Aorta (tissue), 5 donors: ENCODE data around the gene RYR1. TPM values are rescaled to one million over a fixed set of nuclear protein-coding genes. Genes with fewer than 3 reads are reported as not detected.
A peak's percentile ranks its signal among the peaks of the same experiment; 100 is the strongest.

Experiments
- ATAC-seq: fragments of 200-7000 bp; cut with Tn5 transposase; one replicate; pipeline ENCODE4 v1.9.1; 2022; ENCODE audit warnings: moderate library complexity; ENCODE audit not compliant: low FRiP score
- DNase-seq, 2 donors: peaks; one replicate each; pipeline ENCODE4 v3.0.0-alpha.2; 2020
- H3K27ac ChIP-seq, 2 donors: one replicate each; pipeline ENCODE4 v1.5.1; 2013; ENCODE audit warnings: low read length in 2 of 2, mild to moderate bottlenecking in 2 of 2, moderate library complexity in 2 of 2, control low read depth in 1 of 2, inconsistent platforms in 1 of 2, low read depth in 1 of 2
- H3K27me3 ChIP-seq, 2 donors: one replicate each; pipeline ENCODE4 v1.6.1; 2013; ENCODE audit warnings: control low read depth in 1 of 2, low read length in 1 of 2, mild to moderate bottlenecking in 1 of 2, moderate library complexity in 1 of 2; ENCODE audit not compliant: insufficient read depth in 2 of 2, control insufficient read depth in 1 of 2
- H3K36me3 ChIP-seq, 2 donors: one replicate each; pipeline ENCODE4 v1.6.1; 2013; ENCODE audit warnings: control low read depth in 1 of 2, low read length in 1 of 2, mild to moderate bottlenecking in 1 of 2; ENCODE audit not compliant: insufficient read depth in 2 of 2, control insufficient read depth in 1 of 2
- H3K4me1 ChIP-seq, 2 donors: one replicate each; pipeline ENCODE4 v1.6.1; 2013; ENCODE audit warnings: low read length in 2 of 2, control low read depth in 1 of 2, mild to moderate bottlenecking in 1 of 2, moderate library complexity in 1 of 2; ENCODE audit not compliant: insufficient read depth in 2 of 2, control insufficient read depth in 1 of 2
- H3K4me3 ChIP-seq, 2 donors: one replicate each; pipeline ENCODE4 v1.5.1; 2013; ENCODE audit warnings: low read length in 2 of 2, control low read depth in 1 of 2, mild to moderate bottlenecking in 1 of 2
- H3K9me3 ChIP-seq: one replicate; pipeline ENCODE4 v1.6.1; 2013; ENCODE audit warnings: mild to moderate bottlenecking, low read length; ENCODE audit not compliant: control insufficient read depth
- WGBS, 2 donors: extraction: QIAGEN DNeasy Blood & Tissue Kit; methylation state at CpG; one replicate each; pipeline ENCODE4 v1.1.7; 2013; 5-methylcytosine and 5-hydroxymethylcytosine counted together
- intact Hi-C, 2 donors: fragments of 100-400 bp; cut with DNase I; formaldehyde crosslinking; loops; one replicate each; pipeline versions ENCODE4 v1.14.2 to v1.15.0; 2022
- long read RNA-seq, 2 donors: library from polyadenylated mRNA; unstranded; transcript quantifications; one replicate each; pipeline ENCODE4 v2.0.0, GENCODE V29; 2020 to 2021
- polyA plus RNA-seq, 2 donors: library from polyadenylated mRNA; stranded (reverse); fragments of 200-250 nt; gene quantifications; one replicate each; pipeline ENCODE4 v1.2.3, GENCODE V29; 2013
- total RNA-seq, 2 donors: library from RNA; stranded (reverse); fragmentation: NEBNext Ultra II Directional; extraction: Animal tissue kit (Norgen Biotek cat#: 25700); gene quantifications; one replicate each; pipeline ENCODE4 v1.2.1, GENCODE V29; 2021
- donor health status: healthy with polysubstance abuse.
- donor health status: Bipolar disorder and iron deficiency.
- donor health status: DM: no; HTN: no; CAD: no.
- donor health status: DM: no; HTN: no; CAD: no.
- donor health status: DM: yes; HTN: yes; CAD: no.

Gene RYR1
- total RNA-seq = 1 to 10 TPM; 1.0 to 5.4 TPM
- 1 to 10 TPM in 1 of 2 donors, under 1 TPM in 1; 0.38 to 1.3 TPM for polyA plus RNA-seq
- long read RNA-seq, donor 1, partial matches to known transcripts = 1 of 3 reads
- long read RNA-seq, donor 1, other reads (novel, unspliced or antisense) = 2 of 3 reads
- long read RNA-seq, donor 2, partial matches to known transcripts = 3 of 3 reads
- long read RNA-seq, donor 2, other reads (novel, unspliced or antisense) = 0 of 3 reads

DNA sequence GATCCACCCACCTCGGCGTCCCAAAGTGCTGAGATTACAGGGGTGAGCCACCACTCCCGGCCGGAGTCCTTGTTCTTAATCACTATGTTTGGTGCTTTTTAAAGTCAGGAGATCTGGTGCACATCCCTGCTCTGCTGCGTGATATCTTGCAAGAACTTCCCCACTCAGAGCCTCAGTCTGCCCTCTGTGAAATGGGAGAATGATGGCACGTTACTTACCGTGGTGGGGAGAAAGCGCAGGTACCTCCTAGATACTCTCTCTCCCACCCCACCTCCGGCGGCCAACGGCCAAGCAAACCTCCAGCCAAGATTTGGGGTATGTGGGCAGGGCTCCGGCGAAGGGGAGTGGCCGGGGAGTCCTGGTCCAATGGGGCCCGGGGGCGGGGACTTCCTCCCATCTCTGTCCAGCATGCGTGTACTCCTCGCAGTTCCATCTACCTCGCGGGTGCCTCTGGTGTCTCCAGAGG, at the start of gene RYR1:
RYR1 (plus strand) TSS at position 424 of the 466 bp plus-strand sequence. CDS start 139 bp downstream, outside the sequence.
- DNase-seq = peak; percentile 81 to 86
- WGBS, 2 donors = 10 to 14% methylated on average over 20 of the region's 20 CpGs
- H3K9me3 ChIP-seq = no peaks in the 10 kb centered on the region
- no peaks in the 10 kb centered on the region for H3K27me3 ChIP-seq
- H3K36me3 ChIP-seq = no peaks in the 10 kb centered on the region
- no peak within 1 kb of the TSS for H3K27ac ChIP-seq
- H3K4me3 ChIP-seq = no peak within 1 kb of the TSS
- ATAC-seq = peak; percentile 62
- no peaks in the 10 kb centered on the region for H3K4me1 ChIP-seq
- intact Hi-C loops = no loop called here

GRCh38 chr19:38383743-38384142, 49.7 kb upstream of the RYR1 start:
- Histone ChIP-seq H3K9me3 (no peaks in the 10 kb centered on the region), H3K27ac (no peak overlapping the region), H3K36me3 (peaks cover 0 to 4% of the 10 kb centered on the region in 2 donors), H3K4me1 (no peaks in the 10 kb centered on the region), H3K4me3 (no peak overlapping the region), H3K27me3 (no peaks in the 10 kb centered on the region)
- 94% methylated on average over 2 of the region's 2 CpGs for WGBS, 2 donors
- ATAC-seq (no peak), DNase-seq (no peak)
- intact Hi-C loops = no loop called here

DNA sequence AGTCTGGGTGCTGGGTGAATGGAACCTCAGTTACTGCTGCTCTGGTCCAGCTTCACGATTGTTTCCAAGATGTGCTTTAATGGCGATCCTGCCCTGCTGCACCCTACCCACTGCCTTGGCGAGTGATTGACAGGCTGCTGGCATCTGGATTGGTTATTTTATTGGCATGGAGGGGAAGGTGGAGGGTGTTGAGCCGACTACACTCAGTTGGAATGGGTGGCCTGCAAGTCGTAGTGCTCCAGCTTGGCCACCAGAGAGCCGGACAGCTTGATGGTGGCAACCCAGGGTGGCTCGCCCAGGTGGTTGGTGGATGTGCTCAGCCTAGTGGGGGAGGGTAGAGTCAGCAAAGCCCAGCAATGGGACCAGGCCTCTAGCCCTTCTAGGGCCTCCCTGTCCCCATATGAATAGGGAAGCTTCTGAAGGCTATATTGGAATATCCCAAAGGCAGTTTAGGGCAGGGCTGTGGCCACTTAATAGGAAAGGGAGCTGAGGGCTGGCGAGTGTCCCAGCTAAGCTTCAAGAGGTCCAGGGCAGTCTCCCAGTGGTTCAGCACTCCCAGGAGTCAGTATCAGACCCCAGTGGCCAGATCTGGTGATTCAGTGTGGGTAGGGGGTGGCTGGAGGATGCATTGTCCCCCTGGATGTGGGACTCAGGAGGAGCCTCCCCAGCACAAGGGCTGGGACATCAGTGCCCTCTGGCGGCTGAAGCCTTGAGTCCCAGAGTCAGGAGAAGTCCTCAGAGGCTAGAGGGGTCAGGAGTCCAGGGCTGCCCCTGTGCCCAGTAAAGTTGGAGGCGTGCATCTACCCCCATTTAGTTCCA, 49.1 kb upstream of the RYR1 start:
- H3K36me3 ChIP-seq = peaks cover 0 to 4% of the 10 kb centered on the region in 2 donors
- H3K27ac ChIP-seq = no peak overlapping the region
- intact Hi-C loops = loop anchor here in 1 of 2 donors (5.0 kb wide), 2 partner anchors 47 to 132 kb away; partner anchors contain the start of gene CATSPERG
- ATAC-seq (no peak), DNase-seq (no peak)
- H3K27me3 ChIP-seq = no peaks in the 10 kb centered on the region
- no peaks in the 10 kb centered on the region for H3K4me1 ChIP-seq
- H3K4me3 ChIP-seq = no peak overlapping the region
- H3K9me3 ChIP-seq = no peaks in the 10 kb centered on the region
- 74 to 81% methylated on average over 10 of the region's 10 CpGs for WGBS, 2 donors

DNA sequence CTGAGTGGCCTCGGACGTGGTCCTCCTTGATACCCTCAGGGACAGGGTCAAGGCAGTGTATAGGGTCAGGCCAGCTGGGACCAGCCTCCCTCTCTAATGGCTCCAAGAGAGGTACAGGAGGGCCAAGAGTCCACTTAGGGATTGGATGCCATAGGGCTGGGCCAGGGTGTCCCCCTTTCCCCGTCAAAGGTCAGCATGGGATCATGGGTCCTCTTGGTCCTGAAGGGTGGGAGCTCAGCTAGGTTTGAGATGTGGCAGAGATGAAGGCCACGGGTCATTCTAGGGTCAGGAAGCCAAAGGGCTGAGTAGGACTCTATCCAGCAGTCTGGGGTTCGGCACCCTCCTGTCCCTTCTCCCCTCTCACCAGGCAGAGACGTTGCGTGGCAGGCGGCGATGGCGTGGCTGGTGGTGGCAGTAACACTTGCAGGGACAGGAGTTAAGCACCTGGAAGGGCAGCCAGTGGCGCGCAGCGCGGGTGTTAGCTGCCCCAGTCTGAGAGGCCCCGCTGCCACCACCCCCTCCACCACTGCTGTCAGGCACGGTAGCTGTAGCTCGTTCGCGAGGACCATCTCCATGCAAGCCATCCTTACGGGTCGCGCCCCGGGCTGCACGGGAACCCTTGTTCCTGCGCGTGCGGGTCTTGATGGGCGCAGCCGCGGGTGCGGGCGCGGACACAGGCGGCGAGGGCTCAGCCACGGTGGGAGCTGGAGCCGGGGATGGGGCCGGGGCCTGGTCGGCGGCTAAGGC, 48.3 kb upstream of the RYR1 start:
- Histone ChIP-seq H3K27me3 (no peaks in the 10 kb centered on the region), H3K4me1 (no peaks in the 10 kb centered on the region), H3K4me3 (no peak overlapping the region), H3K27ac (no peak overlapping the region), H3K9me3 (no peaks in the 10 kb centered on the region), H3K36me3 (peaks cover 0 to 4% of the 10 kb centered on the region in 2 donors)
- ATAC-seq (no peak), DNase-seq (no peak)
- 81 to 85% methylated on average over 30 to 40 of the region's 40 CpGs for WGBS, 2 donors
- intact Hi-C loops = loop anchor here in 1 of 2 donors (5.0 kb wide), 2 partner anchors 48 to 133 kb away; partner anchors contain the start of gene CATSPERG

- Histone ChIP-seq H3K4me1 (no peaks in the 10 kb centered on the region), H3K9me3 (no peaks in the 10 kb centered on the region), H3K36me3 (peaks cover 0 to 4% of the 10 kb centered on the region in 2 donors), H3K4me3 (no peak overlapping the region), H3K27me3 (no peaks in the 10 kb centered on the region), H3K27ac (no peak overlapping the region)
- WGBS, 2 donors = 73 to 80% methylated on average over 36 to 40 of the region's 40 CpGs
- DNase-seq = no peak
- no peak for ATAC-seq
- intact Hi-C loops = loop anchor here in 1 of 2 donors (5.0 kb wide), 2 partner anchors 49 to 134 kb away; partner anchors contain the start of gene CATSPERG
Measured at GRCh38 chr19:38385804-38386257, 47.7 kb upstream of the RYR1 start.

GRCh38 chr19:38386300-38386970, 47.1 kb upstream of the RYR1 start:
- DNase-seq = no peak
- intact Hi-C loops = loop anchor here in 1 of 2 donors (5.0 kb wide), 2 partner anchors 49 to 134 kb away; partner anchors contain the start of gene CATSPERG
- no peaks in the 10 kb centered on the region for H3K27me3 ChIP-seq
- H3K36me3 ChIP-seq = peaks cover 0 to 1% of the 10 kb centered on the region in 2 donors
- no peak for ATAC-seq
- no peak overlapping the region for H3K27ac ChIP-seq
- no peaks in the 10 kb centered on the region for H3K9me3 ChIP-seq
- WGBS, 2 donors = 69 to 70% methylated on average over 52 to 61 of the region's 61 CpGs
- H3K4me3 ChIP-seq = no peak overlapping the region
- H3K4me1 ChIP-seq = no peaks in the 10 kb centered on the region

DNA sequence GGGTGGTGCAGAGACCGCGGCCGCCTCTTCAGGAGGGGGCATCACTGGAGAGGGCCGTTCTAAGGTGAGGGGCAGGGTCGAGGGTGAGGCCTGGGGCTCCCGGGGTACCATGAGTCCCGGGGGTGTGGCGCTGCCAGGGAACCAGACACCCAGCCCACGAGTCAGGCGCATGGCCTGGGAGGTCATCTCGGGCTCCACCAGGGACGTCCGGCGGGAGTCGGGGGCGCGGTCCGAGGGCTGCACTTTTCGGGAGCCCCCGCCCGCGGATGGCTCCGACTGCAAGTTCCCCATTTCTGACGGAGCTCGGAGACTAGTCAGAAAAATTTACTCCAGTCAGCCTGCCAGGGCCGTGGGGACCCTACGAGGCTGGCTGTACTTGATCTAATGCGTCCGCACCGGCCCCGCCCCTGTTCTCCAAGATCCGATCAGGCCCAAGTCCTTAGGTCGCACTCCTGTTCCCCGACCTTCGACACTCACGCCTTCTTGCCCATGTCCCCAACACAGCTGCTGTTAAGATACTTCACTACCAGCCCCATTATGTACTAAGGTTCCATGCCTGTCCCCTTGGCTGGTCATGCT, 46.4 kb upstream of the RYR1 start:
- intact Hi-C loops = loop anchor here in 1 of 2 donors (5.0 kb wide), 2 partner anchors 50 to 135 kb away; partner anchors contain the start of gene CATSPERG
- Histone ChIP-seq H3K36me3 (no peaks in the 10 kb centered on the region), H3K9me3 (no peaks in the 10 kb centered on the region), H3K27ac (peak overlapping the region in 1 of 2 donors; percentile 4), H3K27me3 (no peaks in the 10 kb centered on the region), H3K4me1 (no peaks in the 10 kb centered on the region), H3K4me3 (no peak overlapping the region)
- DNase-seq (peak; percentile 71 to 84), ATAC-seq (no peak)
- WGBS, 2 donors = 12 to 15% methylated on average over 27 to 36 of the region's 36 CpGs
